GM23338 (cell line): Measurements from ENCODE around the gene LMO1.

Source experiments
- CREB1 ChIP-seq: fragments of 250-450 bp; sonication (Bioruptor Pico); IDR thresholded peaks from 2 replicates; pipeline ENCODE4 v1.5.0; 2020; ENCODE audit warnings: low read depth, mild to moderate bottlenecking, moderate library complexity
- CTCF ChIP-seq, 2 experiments: fragments of 200-600 bp in 1 of 2; sonication (generic) in 1 of 2; conservative IDR thresholded peaks; 2 replicates each; pipeline versions ENCODE4 v1.5.1 to v1.6.1; 2016 to 2017; ENCODE audit warnings: antibody characterized with exemption in 2 of 2, low read depth in 2 of 2, mild to moderate bottlenecking in 2 of 2, moderate library complexity in 1 of 2
- EZH2 ChIP-seq: fragments of 200-600 bp; sonication (generic); IDR thresholded peaks from one replicate; pipeline ENCODE4 v1.8.0; 2017; ENCODE audit warnings: antibody characterized with exemption, mild to moderate bottlenecking, low read depth; ENCODE audit not compliant: unreplicated experiment
- EZH2phosphoT487 ChIP-seq: fragments of 200-600 bp; sonication (generic); IDR thresholded peaks from one replicate; pipeline ENCODE4 v1.8.1; 2018; ENCODE audit warnings: antibody characterized with exemption; ENCODE audit not compliant: unreplicated experiment
- JUNB ChIP-seq: IDR thresholded peaks from one replicate; pipeline ENCODE4 v1.6.1; 2016; ENCODE audit warnings: antibody characterized with exemption; ENCODE audit not compliant: unreplicated experiment
- NANOG ChIP-seq: IDR thresholded peaks from 2 replicates; pipeline ENCODE4 v1.6.1; 2016; ENCODE audit warnings: antibody characterized with exemption, borderline replicate concordance
- POLR2AphosphoS5 ChIP-seq: IDR thresholded peaks from 2 replicates; pipeline ENCODE4 v1.6.1; 2016; ENCODE audit warnings: antibody characterized with exemption, low read depth
- REST ChIP-seq: IDR thresholded peaks from one replicate; pipeline ENCODE4 v1.6.1; 2018; ENCODE audit warnings: antibody characterized with exemption; ENCODE audit not compliant: unreplicated experiment
- STAT1 ChIP-seq: IDR thresholded peaks from one replicate; pipeline ENCODE4 v1.6.1; 2016; ENCODE audit warnings: antibody characterized with exemption; ENCODE audit not compliant: unreplicated experiment
- ZNF462 ChIP-seq: fragments of 250-450 bp; sonication (Bioruptor Pico); IDR thresholded peaks from 2 replicates; pipeline ENCODE4 v1.5.0; 2020; ENCODE audit warnings: mild to moderate bottlenecking, moderate library complexity

DNA sequence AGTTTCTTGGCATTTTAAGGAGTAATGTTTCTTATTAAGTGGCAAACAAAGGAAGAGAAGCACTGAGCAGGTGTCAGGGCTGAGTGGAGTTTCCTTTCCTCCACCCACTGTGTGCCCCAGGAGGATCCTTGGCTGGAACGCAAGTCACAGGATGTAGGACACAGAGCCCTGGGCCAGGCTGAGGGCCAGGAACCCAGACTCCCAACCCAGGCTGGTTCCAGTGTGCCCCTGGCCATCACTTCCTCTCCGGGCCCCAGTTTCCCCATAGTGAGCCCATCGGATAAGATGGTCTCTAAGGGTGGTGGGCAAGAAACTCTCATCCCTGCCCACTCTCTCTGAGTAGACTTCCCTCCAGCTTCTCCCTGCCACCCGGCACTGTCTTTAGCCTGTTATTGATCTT, 45.3 kb downstream of the LMO1 start:
- TF ChIP-seq CTCF (conservative IDR thresholded peaks at IDR 0.05; ENCODE audit: low read depth in 2 of 2) (no peak), EZH2 (no peak), ZNF462 (CRISPR knock-in tag) (no peak), POLR2AphosphoS5 (no peak), REST (no peak), EZH2phosphoT487 (no peak), CREB1 (no peak), JUNB (no peak), STAT1 (no peak), NANOG (no peak)
